Amniotic stem cell (primary cell): ENCODE data around the gene PRPF4.
"Not testable (repeated sequence)": the region's sequence is repeated elsewhere in the genome, so short reads cannot be mapped to it uniquely, and the experiment has no call there.

Experiments
- DNase-seq: peaks from one replicate; lab custom pipeline; 2025; lab: John Stamatoyannopoulos, UW

PRPF4 gene

DNA sequence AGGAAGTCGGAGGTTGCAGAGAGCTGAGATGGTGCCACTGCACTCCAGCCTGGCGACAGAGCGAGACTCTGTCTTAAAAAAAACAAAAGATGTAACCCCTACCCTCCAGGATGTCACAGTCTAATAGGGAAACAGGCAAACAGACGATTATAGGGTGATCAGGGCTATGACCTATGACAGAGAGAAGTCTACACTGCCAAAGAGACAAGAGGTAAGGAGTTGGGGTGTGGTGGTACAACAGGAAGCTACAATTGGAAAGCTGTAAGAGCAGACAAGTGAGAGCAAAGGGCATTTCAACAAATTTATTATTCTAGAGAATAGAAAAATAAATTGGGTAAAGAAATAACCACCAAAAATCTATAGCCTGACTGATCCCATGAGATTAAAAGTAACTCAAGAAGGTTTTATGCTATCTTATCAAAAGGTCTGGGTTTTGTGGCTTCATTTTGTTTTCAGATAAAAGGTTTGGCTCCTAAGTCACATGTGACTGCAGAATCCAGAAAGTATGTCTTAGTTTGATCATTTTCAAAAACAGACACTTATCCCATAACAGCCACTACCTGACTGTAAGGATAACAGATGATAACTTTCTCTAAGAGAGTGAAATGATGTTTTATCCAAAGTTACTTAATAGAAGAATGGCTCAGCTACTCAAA lies 7.4 kb upstream of the PRPF4 start:
- no peak for DNase-seq

DNA sequence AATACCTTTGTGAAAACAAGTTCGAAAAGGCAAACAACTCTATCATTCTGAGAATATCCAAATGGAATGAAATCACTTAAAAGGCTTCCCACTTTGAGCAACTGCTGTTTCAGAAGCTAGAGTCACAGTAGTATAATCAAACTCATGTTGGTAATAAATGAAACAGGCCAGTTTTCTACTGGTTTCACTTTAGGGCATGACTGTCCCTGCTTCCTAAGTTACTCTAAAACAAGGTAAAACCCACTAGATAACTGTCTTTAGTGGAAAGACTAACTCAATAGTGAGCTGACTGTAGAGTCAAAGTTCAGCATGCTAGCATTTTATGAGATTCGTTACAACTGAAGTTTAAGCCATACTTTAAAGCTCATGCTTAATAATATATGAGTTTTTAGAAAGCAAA lies 6.1 kb upstream of the PRPF4 start:
- no peak for DNase-seq

DNA sequence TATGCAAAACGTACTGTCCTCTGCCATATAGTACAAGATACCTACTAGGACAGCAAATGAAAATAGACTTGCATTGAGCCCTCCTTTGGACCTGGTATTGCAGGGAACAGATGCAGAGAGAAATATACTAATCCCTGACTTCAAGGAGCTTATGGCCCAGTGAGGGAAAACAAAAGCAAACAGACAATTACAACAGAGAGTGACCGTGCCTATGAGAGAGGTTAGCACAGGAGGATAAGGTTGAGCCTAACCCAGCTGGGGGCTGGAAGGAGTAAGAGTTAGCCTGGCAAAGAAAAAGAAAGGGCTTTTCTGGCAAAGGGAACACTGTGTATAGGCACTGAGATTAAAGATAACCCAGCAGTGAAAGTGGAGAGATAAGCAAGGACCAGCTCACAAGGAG lies 5.6 kb upstream of the PRPF4 start:
- DNase-seq = no peak

DNA sequence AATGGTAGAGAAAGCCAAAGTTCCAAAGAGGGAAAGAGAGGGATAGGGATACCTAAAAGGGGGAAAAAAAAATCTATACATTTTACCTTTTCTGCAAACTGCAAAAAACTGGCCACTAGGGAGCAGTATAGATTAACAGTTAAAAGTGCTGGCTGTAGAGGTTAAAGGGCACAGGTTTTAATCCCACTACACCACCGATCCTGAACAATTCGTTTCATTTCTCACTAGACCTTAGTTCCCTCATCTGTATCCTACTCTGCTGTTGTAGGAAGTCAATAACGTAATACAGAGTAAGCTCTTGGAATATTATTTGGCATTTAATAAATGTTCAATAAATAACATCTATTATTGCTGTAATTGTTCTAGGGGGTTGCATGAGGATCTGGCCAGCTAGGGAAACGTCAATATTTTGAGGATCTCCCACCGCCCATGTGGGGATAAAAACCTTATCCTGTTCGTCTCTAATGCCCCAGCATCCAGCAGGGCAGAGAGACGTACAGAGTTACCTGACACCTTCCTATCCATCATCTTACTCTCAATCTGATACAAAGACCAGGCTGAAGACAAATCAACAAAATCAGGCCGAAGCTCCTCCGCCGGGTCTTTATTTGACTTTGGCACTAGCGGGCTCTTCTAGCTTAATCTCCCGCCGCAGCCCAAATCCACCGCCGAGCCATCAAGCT lies 843 bp upstream of the PRPF4 start:
- peak; percentile 81 for DNase-seq

DNA sequence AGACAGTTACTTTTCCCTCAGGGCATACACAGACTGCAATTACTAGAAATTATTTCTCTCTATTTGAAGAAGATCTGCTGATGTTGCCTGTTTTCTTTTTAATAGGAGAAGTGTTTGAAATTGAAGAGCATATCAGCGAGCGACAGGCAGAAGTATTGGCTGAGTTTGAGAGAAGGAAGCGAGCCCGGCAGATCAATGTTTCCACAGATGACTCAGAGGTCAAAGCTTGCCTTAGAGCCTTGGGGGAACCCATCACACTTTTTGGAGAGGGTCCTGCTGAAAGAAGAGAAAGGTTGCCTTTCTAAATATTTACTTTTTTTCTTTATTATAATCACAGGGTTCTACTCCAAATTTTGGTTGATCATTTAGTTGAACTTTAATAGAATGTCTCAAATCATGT lies 3.4 kb downstream of the PRPF4 start:
- no peak for DNase-seq

DNA sequence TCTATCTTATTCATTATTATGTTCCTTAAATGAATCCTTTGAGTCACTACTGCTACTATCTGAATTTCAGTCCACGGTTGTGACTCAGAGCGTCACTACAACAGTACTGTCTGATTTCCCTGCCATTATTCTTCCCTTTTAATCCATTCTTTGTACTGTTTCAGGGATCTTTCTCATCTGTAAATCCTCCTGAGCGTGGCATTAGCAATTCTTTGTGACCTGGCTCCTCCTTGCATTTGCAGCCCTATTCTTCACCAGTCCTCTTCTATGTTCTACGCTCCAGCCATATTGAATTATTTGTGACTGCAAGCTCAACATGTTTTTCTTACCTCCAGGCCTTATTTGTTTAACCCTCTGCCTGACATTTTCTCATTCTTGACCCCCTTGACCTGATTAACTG lies 5.9 kb downstream of the PRPF4 start:
- no peak for DNase-seq

DNA sequence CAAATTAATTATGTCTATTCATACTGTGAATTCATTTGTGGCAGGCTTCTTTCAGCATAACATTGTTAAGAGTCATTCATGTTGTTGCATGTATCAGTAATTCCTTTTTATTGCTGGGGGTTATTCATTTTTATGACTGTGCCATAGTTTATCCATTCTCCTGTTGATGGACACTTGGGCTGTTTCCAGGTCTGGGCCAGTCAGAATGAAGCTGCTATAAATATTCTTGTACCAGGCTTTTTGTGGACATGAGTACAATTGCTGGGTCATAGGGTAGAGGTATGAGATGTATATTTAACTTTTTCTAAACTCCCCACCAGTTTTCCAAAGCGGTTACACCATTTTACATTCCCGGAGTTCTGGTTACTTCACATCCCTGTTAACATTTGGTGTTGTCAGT lies 13.6 kb downstream of the PRPF4 start:
- DNase-seq = no peak

DNA sequence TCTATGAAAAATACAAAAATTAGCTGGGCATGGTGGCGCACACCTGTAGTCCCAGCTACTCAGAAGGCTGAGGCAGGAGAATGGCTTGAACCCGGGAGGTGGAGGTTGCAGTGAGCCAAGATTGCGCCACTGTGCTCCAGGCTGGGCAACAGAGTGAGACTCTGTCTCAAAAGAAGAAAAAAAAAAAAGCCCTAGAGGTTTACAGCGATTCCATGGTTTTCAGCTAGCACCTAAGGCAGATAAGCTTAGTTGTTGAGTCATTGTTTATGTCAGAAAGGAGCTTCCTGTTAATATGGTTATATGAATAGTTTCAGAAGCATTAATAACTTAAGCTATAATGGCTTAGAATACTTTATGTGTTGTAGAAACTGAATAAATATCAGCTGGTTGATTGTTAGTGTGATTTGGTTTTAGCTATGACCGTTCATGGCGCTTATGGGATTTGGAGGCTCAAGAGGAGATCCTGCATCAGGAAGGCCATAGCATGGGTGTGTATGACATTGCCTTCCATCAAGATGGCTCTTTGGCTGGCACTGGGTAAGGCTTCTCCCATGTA lies 14.7 kb downstream of the PRPF4 start:
- no peak for DNase-seq

DNA sequence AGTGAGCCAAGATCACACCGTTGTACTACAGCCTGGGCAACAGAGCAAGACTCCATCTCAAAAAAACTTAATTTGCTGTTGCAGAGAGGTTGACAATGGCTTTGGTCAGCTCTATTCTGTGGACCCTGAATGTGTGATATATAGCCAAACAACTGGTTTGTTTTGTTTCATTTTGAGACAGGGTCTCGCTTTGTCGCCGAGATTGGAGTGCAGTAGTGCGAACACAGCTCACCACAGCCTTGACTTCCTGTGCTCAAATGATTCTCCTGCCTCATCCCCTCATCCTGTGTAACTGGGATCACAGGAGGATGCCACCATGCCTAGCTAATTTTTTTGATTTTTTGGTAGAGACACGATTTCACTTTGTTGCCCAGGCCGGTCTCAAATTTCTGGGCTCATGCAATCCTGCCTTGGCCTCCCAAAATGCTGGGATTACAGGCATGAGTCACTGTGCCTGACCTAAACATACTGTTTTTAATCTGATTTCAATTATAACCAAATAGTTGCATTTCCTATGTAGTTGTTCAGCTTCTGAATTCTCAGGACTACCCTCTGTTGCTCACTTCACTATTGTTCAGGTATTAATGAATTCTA lies 17.9 kb downstream of the PRPF4 start:
- no peak for DNase-seq

DNA sequence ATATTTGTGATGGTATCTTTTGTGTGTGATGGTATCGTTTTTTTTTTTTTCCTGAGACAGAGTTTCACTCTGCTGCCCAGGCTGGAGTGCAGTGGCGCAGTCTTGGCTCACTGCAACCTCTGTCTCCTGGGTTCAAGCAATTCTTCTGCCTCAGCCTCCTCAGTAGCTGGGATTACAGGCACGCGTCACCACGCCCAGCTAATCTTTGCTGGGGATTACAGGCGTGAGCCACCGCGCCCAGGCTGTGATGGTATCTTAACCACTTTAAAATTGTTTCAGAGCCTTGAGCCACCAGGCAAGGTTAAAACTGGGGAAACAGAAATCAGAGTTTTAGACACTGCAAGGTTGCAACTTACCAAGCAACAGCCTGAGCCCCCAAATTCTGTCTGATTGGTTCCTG lies 20.8 kb downstream of the PRPF4 start:
- not testable (repeated sequence) for DNase-seq

DNA sequence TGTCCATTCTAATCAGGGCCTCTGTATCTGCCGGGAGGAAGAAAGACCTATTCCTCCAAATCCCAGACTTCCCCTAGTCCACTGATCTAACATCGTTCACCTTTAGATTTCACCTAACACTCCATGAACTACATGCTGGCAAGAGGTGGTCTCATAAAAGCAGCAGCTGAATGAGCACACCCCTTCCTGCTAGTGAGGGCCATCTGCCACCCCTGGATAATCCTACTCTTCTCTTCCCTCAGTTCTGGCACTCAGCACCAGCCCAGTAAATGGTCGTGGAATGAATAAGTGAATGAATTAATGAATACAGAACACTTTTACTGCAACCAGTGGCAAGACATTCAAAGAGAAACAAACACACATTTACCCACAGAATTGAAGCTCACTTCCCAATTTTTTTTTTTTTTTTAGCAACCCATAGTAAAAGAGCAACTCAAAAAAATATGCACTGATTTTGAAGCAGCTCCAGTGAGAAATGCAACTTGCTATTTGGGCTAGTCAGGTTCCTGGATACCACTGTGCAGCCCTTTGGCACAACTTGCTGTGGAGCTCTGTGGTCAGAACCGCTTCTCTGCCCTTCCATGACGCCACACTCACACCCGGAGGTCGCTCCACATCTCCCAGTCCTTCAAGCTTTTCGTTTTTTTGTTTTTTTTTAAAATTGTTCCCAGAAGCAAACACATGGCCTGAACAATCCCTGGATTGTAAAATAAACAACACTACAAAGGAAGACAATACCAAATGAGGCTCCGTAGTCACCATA lies 21.5 kb downstream of the PRPF4 start:
- DNase-seq = no peak

DNA sequence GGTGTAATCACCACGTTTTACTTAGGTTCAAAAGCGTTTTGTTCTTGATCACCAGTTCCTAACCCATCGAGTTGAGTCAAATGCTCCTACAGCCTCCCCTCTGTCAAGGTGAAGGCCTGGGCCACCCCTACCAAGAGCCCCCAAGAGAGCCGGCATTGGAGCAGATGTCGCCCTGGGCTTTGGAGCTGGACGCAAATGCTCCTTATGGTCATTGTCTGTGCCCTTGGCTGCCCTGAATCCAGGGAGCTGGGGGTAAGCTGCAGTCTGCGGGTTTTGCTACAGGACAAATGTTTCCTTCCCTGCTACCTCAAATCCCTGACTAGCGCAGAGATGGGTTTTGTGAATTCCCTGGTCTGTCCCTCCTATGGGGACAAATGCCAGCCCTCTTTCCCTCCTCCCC lies 22.9 kb downstream of the PRPF4 start:
- no peak for DNase-seq

DNA sequence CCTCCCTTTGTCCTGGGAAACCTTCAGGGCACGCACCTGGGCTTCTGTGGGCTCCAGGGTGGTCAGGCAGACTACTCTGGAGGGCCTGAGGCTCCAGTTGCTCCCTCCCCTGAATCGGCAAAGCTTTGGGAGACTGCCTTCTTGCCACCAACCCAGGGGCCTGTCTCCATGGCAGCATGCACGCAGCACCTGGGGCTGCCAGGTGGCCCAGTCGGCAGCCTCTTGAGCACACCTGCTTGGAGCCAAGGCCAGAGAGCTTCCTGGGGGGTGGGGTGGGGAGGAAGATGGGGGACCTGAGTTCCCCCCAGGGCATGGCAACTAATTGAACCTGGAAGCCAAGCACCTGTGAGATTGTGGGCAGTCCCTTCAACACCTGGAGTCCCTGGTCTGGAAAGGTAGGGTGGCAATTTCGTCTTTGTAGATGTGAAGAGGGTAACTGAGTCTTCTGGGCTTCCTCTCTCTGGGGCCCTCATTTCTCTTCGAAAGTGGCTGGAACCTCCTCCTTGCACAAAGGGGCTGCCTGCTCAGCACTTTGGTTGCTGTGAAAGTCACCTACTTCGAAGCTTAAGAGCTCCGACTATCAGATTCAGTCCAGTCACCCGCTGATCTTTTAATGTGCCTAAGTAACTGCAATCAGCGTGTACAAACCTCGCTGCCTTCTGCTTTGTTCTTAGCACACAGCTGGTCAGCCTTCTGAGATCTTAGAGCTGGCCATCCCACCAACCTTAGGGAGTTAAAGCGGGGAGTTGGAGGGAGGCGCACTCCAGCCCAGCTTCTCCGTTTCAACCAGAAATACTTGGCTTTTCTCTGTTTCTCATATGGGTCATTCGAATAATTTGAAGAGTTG lies 23.7 kb downstream of the PRPF4 start:
- DNase-seq = no peak

DNA sequence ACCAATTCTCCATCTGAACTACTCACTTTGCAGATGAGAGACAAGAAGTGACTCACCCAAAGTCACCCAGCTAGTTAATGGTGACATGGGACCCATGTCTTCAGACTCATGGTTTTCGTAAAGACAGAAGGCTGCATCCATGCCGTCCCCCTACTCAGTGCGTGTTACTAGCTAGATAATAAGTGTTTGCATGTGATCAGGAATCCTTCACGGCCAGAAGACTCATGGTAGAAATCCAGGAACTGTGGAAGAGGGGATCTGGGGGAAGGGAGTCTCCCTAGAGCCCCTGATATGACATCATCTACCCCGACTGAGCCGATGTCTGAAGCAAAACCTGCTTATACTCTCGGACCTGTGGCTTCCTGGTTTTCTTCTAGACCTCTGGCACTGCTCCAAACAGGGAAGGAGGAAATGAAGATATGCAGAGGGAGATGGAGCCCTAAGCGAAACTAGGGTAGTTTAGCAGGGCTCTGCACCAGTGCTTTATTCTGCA lies 24.4 kb downstream of the PRPF4 start:
- DNase-seq = no peak

DNA sequence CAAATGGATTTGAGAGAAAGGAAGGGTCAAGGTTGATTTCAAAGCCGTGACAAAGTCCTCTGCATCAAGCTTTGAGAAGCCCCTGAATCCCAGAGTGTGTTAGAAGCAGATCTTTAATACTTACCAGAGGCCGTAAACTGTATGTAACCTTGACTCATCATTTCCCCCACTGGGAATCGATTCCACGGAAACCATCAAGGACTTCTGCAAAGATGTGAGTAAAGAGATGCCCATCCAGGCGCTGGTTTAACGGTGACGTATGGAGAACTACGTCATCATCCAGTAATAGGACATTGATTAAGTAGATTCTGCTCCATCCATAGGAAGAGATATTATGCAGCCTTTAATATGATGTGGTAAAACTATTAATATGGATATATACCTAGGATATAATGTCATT lies 26.1 kb downstream of the PRPF4 start:
- DNase-seq = no peak

DNA sequence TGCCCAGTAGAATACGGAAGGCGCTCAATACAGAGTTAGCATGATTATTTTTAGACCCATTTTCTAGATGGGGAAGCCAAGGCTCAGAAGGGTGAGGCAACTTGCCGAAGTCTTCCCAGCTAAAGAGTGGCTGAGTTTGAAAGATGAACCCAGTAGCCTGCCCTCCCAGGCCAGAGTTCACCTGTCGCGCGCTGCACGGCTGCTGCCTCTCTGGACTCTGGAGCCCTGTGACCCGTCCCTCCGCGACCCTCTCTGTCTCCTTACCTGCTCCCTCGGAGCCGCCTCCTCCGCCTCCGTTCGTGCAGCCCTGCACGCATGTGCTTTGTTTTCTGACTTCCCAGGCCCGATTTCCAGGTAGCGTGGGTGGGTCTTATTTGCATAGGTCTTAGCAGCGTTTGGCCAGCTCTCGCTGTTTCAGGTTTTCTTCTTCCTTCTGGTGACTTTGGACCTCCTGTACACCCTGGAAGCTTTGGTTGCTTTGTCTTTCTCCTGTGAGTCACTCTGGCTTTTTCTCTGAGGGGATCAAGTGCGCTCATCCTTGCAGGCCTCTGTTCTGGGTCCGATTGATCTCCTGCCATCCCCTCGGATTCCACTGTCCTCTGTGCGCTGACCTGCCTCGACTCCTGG lies 27.4 kb downstream of the PRPF4 start, which contains the start of gene RNF183:
TSS of gene RNF183 (minus strand) at position 585 of the 627 bp plus-strand sequence. CDS start 5,192 bp downstream, outside the sequence.
- no peak for DNase-seq

DNA sequence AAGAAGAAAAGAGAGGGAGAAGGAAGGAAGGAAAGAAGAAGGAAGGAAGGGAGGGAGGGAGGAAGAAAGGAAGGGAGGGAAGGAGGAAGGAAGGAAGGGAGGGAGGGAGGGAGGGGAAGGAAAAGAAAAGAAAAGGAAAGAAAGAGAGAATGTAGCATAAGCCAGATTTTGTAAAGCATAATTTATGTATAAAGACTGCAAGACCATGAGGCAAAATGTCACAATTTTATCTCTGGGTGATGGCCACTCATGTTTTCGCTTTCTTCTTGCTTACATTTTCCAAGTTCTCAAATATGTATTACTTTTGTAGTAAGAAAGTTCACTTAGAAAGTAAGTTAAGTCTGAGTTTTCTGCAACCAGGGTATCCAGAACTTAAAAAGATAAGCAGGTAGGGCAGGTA lies 31.1 kb downstream of the PRPF4 start:
- no peak for DNase-seq

DNA sequence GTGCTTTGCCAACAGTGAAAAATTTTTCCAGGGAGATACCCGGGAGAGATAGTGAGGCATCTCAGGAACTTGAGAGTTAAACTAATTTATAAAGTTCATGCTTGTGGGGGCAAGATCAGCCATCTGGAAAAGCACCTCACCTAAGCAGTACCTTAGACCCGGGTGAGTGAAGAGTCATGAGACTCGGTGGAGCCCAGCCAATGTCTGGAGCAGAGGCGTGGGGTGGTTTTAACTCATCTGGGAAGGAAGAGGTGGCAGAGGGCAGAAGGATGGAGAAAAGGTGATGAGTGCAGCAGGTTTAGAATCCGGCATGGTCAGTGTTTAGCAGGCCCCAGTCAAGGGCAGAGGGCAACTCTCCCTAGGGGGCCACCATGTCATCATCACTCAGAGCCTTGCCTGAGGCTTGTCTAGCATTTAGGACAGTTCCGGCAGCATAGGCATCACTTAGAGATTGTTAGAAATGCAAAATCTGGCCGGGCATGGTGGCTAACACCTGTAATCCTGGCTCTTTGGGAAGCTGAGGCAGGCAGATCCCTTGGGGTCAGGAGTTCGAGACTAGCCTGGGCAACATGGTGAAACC lies 32.0 kb downstream of the PRPF4 start:
- no peak for DNase-seq

DNA sequence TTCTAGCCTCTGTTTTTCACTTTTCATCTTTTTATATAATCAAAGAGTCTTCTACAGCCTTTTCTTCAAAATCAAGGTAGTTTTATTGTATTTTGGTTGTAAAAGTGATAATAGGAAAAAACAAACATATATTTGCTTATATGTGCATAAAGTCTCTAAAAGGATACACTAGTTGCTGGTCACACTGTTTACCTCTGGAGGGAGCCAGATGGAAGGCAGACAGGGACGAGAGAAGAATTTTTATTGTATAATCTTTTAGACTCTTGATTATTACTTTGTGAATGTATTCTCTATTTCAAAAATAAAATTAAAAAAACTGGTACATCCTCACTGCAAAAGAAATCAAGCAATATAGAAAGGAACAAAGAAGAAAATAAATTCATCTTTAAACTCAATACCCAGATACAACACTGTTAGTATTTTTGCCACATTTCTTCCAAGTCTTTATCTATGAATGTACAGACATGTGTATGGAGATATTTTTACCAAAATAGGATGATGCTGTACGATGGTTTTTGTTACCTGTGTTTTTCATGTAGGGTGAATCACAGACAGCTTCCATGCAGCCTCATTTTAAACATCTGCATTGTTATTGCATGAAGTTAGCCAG lies 33.9 kb downstream of the PRPF4 start:
- DNase-seq = peak; percentile 21

DNA sequence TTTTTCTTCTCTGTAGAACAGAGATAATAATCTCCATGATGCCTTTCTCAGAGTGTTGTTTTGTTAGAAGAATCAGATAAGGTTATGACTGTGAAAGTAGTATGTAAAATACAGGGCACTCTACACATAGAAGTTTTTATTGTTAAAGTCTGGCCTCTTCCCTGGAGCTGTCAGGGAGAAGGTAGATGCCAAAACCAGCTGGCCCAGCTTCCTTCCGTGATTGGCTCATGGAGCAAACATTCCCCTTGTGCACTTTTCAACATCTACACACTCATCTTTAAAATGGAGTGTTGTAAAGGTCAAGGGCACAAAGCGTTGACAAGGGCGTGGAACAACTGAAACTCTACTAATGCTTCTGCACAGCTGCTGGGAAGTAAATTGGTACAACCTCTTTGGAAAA lies 35.1 kb downstream of the PRPF4 start:
- no peak for DNase-seq
